Activated naive CD4-positive, alpha-beta T cell treated with anti-CD3 and anti-CD28 coated beads for 36 hours (primary cell): ENCODE data around the gene LRP5. TPM values are rescaled to one million over a fixed set of nuclear protein-coding genes. Genes with fewer than 3 reads are reported as not detected.

ENCODE experiments used
- CTCF ChIA-PET: fragments of 350-600 bp; sonication (Branson Sonifier 250); formaldehyde crosslinking; loops from one replicate; lab custom pipeline; 2021; ENCODE audit warnings: antibody characterized with exemption; lab: Charles Lee
- DNase-seq: peaks from one replicate; pipeline ENCODE4 v3.0.0-alpha.2; 2020
- H3K27ac Mint-ChIP-seq: one replicate; pipeline ENCODE4 v1.8.0; 2021; ENCODE audit warnings: mild to moderate bottlenecking, mixed read lengths
- H3K27me3 Mint-ChIP-seq: one replicate; pipeline ENCODE4 v1.8.0; 2021; ENCODE audit warnings: low read depth, mixed read lengths
- H3K36me3 Mint-ChIP-seq: one replicate; pipeline ENCODE4 v1.8.0; 2021; ENCODE audit warnings: low read depth, mixed read lengths
- H3K4me1 Mint-ChIP-seq: one replicate; pipeline ENCODE4 v1.8.0; 2021; ENCODE audit warnings: low read depth, mixed read lengths
- H3K4me3 Mint-ChIP-seq: one replicate; pipeline ENCODE4 v1.8.0; 2021; ENCODE audit warnings: mild to moderate bottlenecking, moderate library complexity, mixed read lengths
- H3K9me3 Mint-ChIP-seq: one replicate; pipeline ENCODE4 v1.8.0; 2021; ENCODE audit warnings: mixed read lengths
- intact Hi-C: fragments of 100-400 bp; cut with micrococcal nuclease; formaldehyde crosslinking; loops from one replicate; pipeline ENCODE4 v1.15.1; 2023
- total RNA-seq, 2 experiments: library from RNA; stranded (reverse); gene quantifications; one replicate each; pipeline ENCODE4 v1.2.3, GENCODE V29; 2021

The LRP5 gene
- total RNA-seq, 2 experiments from 2014 or later, result 14.3 to 17.1 TPM

DNA sequence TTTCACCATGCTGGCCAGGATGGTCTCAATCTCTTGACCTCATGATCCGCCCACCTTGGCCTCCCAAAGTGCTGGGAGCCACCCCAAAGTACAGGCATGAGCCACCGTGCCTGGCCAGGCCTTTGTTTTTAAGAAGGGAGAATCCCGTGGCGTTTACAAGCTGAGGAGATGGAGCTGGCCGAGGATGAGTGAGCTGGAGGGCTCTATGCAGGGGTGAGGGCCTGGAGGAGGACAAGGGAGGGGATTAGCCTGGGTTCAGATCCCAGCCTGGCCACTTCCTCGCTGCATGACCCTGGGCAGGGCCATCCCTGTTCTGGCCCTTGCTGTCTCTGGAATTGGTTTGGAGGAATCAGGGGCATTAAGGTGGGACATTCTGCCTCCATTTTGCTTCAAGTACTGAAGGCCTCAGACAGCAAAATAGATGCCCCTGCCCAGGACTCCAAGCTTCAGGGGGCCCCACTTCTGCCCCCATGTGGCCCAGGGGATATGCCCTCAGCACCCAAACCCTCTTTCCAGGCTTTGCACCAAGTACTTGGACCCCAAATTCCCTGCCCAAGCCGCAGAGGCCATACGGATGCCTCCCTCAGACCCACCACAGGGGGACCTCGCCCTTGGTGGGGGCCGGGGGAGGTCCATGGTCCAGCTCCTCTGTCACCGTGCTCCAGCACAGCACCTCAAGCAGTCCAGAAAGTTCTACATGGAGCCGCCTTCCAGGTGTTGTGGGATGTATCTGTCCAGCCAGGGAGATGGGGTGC lies 12.1 kb upstream of the LRP5 start:
- no peaks in the 10 kb centered on the region for H3K4me1 Mint-ChIP-seq
- H3K27me3 Mint-ChIP-seq, result no peaks in the 10 kb centered on the region
- intact Hi-C loops, result no loop called here

DNA sequence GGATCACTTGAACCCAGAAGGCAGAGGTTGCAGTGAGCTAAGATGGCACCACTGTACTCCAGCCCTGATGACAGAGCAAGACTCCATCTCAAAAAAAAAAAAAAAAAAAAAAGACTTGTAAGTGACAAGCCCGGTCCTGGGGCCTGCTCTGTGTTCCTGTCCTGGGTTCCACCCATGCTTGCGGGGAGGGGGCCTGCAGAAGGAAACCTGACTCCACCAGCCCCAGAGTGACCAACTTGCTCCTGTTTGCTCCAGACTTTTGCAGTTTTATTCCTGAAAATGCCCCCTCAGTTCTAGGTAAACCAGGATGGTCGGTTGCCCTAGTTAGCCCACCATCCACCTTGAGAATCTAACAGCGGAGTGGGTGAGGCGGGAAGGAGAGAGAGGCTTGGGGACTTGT lies 10.1 kb upstream of the LRP5 start:
- peaks cover 2% of the 10 kb centered on the region for H3K9me3 Mint-ChIP-seq
- no peak overlapping the region for H3K4me3 Mint-ChIP-seq
- CTCF ChIA-PET, result no interaction called here
- H3K36me3 Mint-ChIP-seq, result no peaks in the 10 kb centered on the region
- H3K4me1 Mint-ChIP-seq, result no peaks in the 10 kb centered on the region
- H3K27ac Mint-ChIP-seq, result no peak overlapping the region
- intact Hi-C loops, result no loop called here
- DNase-seq, result no peak
- H3K27me3 Mint-ChIP-seq, result no peaks in the 10 kb centered on the region

More for the DNA sequence above, 12.1 kb upstream of the LRP5 start:
- Mint-ChIP-seq H3K36me3 (no peaks in the 10 kb centered on the region), H3K9me3 (peaks cover 2% of the 10 kb centered on the region), H3K4me3 (no peak overlapping the region), H3K27ac (no peak overlapping the region)
- CTCF ChIA-PET, result interaction anchor here (0.7 to 6.5 kb wide), 6 partner anchors 16 to 146 kb away, joined by 3 to 151 read pairs (median 24); partner anchors contain the start of gene C11orf24
- DNase-seq, result no peak

DNA sequence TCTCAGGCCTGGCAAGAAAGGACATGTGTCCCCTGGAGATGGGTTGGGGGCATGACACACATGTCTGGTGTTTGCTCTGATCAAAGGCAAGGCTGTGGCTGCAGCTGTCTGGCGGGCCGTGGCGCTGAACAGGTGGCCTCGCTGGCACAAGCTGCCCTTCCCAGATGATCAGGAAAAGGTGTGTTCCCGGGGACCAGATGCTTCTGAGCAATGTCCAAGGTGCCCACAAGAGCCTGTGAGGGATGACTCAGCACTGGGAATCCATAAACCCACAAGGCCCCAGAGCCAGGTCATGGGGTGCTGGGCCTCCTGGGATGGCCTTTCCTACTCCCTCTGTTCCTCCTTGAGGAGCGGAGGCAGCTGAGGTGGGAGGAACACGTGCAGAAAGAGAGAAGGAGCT lies 9.7 kb upstream of the LRP5 start:
- DNase-seq, result no peak
- CTCF ChIA-PET, result interaction anchor here (2.0 kb wide), 1 partner anchor 45 kb away, joined by 7 read pairs; no protein-coding TSS in a partner anchor
- peaks cover 2% of the 10 kb centered on the region for H3K9me3 Mint-ChIP-seq
- H3K36me3 Mint-ChIP-seq, result no peaks in the 10 kb centered on the region
- no peak overlapping the region for H3K27ac Mint-ChIP-seq
- no peak overlapping the region for H3K4me3 Mint-ChIP-seq
- intact Hi-C loops, result no loop called here
- no peaks in the 10 kb centered on the region for H3K27me3 Mint-ChIP-seq
- no peaks in the 10 kb centered on the region for H3K4me1 Mint-ChIP-seq

DNA sequence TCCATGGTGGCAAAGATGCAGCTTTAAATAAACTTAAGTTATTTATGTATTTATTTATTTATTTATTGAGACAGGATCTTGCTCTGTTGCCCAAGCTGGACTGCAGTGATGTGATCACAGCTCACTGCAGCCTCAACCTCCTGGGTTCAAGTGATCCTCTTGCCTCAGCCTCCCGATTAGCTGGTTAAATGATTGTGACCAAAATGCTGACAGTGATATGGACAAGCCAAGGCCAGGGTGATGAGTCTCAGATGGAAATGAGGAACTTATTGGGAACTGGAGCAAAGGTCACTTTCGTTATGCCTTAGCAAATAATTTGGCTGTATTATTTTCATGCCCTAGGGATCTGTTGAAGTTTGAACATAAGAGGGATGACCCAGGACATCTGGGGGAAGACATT lies 9.3 kb upstream of the LRP5 start:
- H3K27me3 Mint-ChIP-seq, result no peaks in the 10 kb centered on the region
- no peak overlapping the region for H3K4me3 Mint-ChIP-seq
- CTCF ChIA-PET, result interaction anchor here (2.0 kb wide), 1 partner anchor 46 kb away, joined by 7 read pairs; no protein-coding TSS in a partner anchor
- H3K9me3 Mint-ChIP-seq, result peaks cover 2% of the 10 kb centered on the region
- no peak overlapping the region for H3K27ac Mint-ChIP-seq
- no peak for DNase-seq
- no peaks in the 10 kb centered on the region for H3K4me1 Mint-ChIP-seq
- intact Hi-C loops, result no loop called here
- no peaks in the 10 kb centered on the region for H3K36me3 Mint-ChIP-seq

DNA sequence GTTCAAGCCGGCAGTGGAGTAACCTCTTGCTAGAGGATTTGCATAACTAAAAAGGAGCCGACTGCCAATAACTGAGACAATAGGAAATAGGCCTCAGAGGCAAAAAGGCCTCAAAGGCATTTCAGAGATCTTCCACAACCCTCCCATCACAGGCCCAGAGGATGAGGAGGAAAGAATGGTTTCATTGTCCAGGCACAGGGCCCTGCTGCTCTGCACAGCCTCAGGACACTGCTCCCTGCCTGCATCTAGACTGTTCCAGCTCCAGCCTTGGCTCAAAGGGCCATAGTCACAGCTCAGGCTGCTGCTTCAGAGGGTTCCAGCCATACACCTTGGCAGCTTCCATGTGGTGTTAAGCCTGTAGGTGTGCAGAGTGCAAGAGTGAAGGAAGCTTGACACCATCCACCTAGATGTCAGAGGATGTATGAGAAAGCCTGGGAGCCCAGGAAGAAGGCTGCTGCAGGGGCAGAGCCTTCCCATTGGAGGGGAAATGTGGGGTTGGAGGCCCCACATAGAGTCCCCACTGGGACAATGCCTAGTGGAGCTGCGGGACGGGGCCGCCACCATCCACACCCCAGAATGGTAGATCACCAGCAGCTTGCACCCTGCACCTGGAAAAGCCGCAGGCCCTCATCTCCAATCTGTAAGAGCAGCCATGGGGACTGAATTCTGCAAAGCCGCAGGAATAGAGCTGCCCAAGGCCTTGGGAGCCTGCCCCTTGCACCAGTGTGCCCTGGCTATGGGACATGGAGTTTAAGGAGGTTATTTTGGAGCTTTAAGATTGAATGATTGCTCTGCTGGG lies 8.2 kb upstream of the LRP5 start:
- Mint-ChIP-seq H3K27ac (no peak overlapping the region), H3K36me3 (no peaks in the 10 kb centered on the region), H3K4me1 (no peaks in the 10 kb centered on the region), H3K9me3 (peaks cover 2% of the 10 kb centered on the region), H3K27me3 (no peaks in the 10 kb centered on the region), H3K4me3 (no peak overlapping the region)
- intact Hi-C loops, result no loop called here
- CTCF ChIA-PET, result interaction anchor here (2.0 kb wide), 1 partner anchor 47 kb away, joined by 7 read pairs; no protein-coding TSS in a partner anchor
- DNase-seq, result no peak

DNA sequence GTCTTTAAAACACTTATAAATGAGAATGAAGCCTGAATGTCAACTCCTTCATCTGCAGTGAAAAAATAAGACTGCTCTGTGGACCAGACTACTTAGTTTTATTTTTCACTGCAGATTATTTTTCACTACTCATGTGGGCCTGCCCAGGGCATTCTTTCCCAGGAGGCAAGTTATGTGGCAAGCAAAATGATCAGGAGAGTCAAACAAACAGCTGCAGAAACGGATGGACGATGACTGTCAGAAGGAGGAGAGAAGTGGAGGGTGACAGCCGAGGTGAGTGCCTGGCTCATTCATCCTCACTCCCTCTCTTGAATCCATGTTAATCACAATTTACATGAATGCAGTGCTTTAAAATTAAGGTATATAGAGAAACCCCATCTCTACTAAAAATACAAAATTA lies 5.8 kb upstream of the LRP5 start:
- no peak overlapping the region for H3K4me3 Mint-ChIP-seq
- no peak for DNase-seq
- intact Hi-C loops, result no loop called here
- H3K4me1 Mint-ChIP-seq, result no peaks in the 10 kb centered on the region
- CTCF ChIA-PET, result interaction anchor here (1.4 kb wide), 1 partner anchor 8 kb away, joined by 4 read pairs; no protein-coding TSS in a partner anchor
- peaks cover 2% of the 10 kb centered on the region for H3K9me3 Mint-ChIP-seq
- no peak overlapping the region for H3K27ac Mint-ChIP-seq
- H3K36me3 Mint-ChIP-seq, result no peaks in the 10 kb centered on the region
- no peaks in the 10 kb centered on the region for H3K27me3 Mint-ChIP-seq

DNA sequence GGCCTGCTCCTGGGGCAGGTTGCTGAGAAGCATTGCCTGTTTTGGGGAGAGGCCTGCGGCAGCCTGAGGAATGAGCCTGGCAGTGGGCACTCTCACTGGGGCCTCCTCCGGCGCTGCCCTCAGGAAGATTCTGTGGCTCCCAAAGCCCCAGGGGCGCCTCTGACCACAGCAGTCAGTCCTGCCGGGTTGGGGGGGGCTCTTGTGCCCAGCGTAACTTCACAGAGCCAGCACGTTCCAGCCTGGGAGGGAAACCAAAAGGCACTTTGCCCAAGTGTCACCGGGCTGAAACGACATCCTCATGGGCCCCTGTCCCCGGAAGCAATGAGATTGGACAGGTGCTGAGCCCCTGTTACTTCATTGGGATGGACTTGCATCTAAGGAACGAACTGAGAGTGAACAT lies 4.3 kb upstream of the LRP5 start:
- peaks cover 2% of the 10 kb centered on the region for H3K9me3 Mint-ChIP-seq
- no peaks in the 10 kb centered on the region for H3K27me3 Mint-ChIP-seq
- H3K36me3 Mint-ChIP-seq, result no peaks in the 10 kb centered on the region
- CTCF ChIA-PET, result interaction anchor here (1.4 to 2.0 kb wide), 2 partner anchors 10 to 51 kb away, joined by 4 to 6 read pairs; no protein-coding TSS in a partner anchor
- DNase-seq, result no peak
- intact Hi-C loops, result no loop called here
- H3K4me1 Mint-ChIP-seq, result no peaks in the 10 kb centered on the region
- no peak overlapping the region for H3K27ac Mint-ChIP-seq
- no peak overlapping the region for H3K4me3 Mint-ChIP-seq

DNA sequence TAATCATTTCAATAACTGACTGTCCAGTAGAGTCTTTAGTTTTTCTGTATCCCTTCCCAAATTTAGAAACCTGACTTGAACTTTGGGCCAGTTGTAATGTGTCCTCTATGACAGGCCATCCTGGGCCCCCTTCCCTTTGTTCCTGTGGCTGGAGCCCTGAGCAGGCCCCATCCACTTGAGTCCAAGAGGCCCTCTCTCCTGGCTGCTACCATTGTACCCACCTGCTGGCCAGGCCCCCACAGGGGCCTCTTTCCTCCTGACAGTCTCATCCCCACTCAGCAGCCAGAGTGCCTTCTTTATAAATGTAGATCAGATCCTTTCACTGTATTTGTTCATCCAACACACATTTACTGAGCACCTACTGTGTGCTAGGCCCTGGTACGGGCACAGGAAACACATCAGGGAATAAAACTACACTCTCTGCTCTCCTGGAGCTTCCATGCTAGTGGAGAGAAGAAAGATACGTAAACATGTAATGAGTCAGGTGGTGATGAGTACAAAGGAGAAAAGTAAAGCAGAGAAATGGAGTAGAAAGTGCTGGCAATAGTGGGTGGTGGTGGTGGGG lies 2.7 kb upstream of the LRP5 start:
- Mint-ChIP-seq H3K4me1 (peaks cover 14% of the 10 kb centered on the region), H3K27ac (no peak overlapping the region), H3K36me3 (peaks cover 4% of the 10 kb centered on the region), H3K4me3 (no peak overlapping the region), H3K27me3 (no peaks in the 10 kb centered on the region), H3K9me3 (no peaks in the 10 kb centered on the region)
- no peak for DNase-seq
- CTCF ChIA-PET, result interaction anchor here (1.6 to 2.0 kb wide), 2 partner anchors 52 to 72 kb away, joined by 4 to 6 read pairs; no protein-coding TSS in a partner anchor
- intact Hi-C loops, result no loop called here

DNA sequence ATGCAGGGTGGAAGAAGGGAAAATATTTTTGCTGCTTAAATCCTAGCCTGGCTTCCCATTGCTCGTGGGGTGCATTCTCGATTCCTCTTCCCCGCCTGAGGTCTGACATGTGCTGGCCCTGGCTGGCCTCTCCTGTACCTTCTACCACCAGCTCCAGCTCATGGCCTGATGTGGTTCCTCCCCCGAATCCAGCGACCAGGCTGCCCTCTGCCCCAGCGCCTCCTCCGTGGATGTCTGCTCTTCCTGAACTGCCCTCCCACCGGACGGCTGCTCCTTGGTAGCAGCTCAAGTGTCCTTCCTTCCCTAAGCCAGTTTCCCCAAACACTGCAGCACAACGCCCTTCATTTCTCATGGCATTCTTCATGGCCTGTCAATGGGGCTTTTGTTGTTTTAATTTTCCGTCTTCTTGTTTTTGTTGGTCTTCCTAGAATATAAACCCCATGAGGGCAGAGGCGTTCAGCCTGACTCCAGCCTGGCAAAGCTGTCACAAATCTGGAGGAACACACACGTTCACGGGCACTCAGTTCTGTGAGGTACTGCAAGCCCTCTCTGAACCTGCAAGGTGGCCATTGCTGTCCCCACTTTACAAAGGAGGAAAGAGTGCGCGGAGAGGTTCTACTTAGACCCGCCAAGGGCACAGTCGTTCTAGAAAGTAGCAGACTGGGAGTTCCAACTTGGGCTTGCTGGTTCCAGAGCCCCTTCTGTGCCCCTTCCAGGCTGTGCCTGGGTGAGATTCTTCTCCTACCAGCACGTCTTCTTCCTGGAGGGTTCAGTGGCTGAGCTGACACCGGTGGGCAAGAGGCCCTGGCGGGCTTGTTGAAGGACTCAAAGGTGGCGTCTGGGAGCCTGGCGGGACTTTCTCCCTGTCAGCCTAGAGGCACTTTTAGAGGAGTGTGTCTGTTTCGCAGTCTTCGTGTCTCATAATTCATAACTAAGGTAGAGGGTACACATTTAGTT lies 953 bp upstream of the LRP5 start:
- Mint-ChIP-seq H3K27ac (no peak overlapping the region), H3K36me3 (peaks cover 4% of the 10 kb centered on the region), H3K4me1 (peaks cover 21% of the 10 kb centered on the region), H3K9me3 (no peaks in the 10 kb centered on the region), H3K27me3 (no peaks in the 10 kb centered on the region), H3K4me3 (peak overlapping the region; percentile 63)
- no peak for DNase-seq
- intact Hi-C loops, result loop anchor here (2.0 kb wide), 1 partner anchor 73 kb away; no protein-coding TSS in a partner anchor
- CTCF ChIA-PET, result interaction anchor here (0.6 to 1.6 kb wide), 3 partner anchors 70 to 236 kb away, joined by 3 to 4 read pairs (median 3); no protein-coding TSS in a partner anchor

DNA sequence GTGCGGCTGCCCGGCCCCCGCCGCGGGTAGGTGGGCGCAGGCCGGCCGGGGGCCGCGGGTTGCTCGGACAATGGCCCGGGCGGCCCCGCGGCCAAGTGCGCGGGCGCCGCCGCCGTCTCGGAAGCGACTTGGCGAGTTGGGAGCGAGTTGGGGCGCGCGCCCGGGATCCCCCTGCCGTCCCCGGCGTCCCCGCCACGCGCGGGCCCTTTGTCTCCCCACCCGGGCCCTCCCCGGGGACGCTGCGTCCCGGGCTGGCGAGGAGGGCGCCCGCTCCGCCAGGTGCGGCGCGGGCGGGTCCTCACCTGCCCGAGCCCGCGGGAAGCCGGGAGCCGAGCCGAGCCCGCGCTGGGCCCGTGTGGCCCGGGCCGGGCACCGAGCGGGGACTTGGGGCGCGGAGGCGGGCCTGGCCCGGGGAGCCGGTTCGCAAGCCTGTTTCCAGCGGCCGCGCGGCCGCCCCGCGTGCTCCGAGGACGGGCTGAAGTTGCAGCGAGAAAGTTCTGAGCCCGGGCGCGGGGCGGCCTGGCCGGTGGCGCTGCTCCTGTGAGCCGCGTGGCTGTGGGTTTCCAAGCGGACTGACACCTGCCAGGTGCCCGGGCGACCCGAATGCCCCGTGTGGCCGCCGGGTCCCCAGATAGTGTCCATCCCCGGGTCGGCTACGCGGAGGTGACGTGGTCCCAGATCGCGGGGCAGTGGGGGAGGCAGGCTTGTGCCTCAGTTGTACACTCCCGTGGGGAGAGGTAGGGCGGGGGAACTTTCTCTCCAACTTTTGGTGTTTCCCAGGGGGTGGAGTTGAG lies 586 bp downstream of the LRP5 start:
- H3K4me1 Mint-ChIP-seq, result peaks cover 21% of the 10 kb centered on the region
- intact Hi-C loops, result loop anchor here (2.0 kb wide), 1 partner anchor 72 kb away; no protein-coding TSS in a partner anchor
- CTCF ChIA-PET, result interaction anchor here (1.8 kb wide), 1 partner anchor 70 kb away, joined by 7 read pairs; no protein-coding TSS in a partner anchor

More for the DNA sequence above, 586 bp downstream of the LRP5 start:
- Mint-ChIP-seq H3K4me3 (peak overlapping the region; percentile 91), H3K9me3 (no peaks in the 10 kb centered on the region), H3K36me3 (peaks cover 4% of the 10 kb centered on the region), H3K27me3 (no peaks in the 10 kb centered on the region), H3K27ac (no peak overlapping the region)
- DNase-seq, result peak; percentile 45
